ENCODE data around the gene ATP4B. TPM values are rescaled to one million over a fixed set of nuclear protein-coding genes. Genes with fewer than 3 reads are reported as not detected.

ATP4B gene
- total RNA-seq, 1 experiment from 2014 or later = not detected

DNA sequence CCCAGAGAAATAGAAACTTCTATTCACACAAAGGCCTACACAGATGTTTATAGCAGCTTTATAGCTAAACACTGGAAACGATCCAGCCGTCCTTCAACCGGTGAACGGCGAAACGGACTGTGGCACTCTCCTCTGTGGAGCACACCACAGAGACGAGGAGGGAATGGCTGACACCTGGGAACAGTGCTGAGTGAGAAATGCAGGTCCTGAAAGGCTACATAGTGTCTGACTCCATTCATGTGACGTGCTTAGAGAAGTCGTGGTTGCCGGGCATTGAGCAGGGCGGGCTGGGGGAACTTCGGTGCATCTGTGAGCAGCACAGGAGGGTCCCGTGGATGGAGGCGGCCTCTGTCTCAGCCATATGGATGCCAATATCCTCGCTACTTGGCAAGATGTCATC lies 5.9 kb upstream of the ATP4B start:
- ChIA-PET POLR2A (no interaction called here), CTCF (no interaction called here)
- no peaks in the 10 kb centered on the region for H3K4me1 Mint-ChIP-seq
- peak; percentile 6 for DNase-seq (ENCODE audit: low spot score)
- no peaks in the 10 kb centered on the region for H3K36me3 Mint-ChIP-seq
- H3K4me3 Mint-ChIP-seq = no peak overlapping the region
- ATAC-seq = no peak
- H3K9me3 Mint-ChIP-seq = peaks cover 20% of the 10 kb centered on the region
- H3K27me3 Mint-ChIP-seq (ENCODE audit: low read depth) = no peaks in the 10 kb centered on the region; the same call in 1 of the 2 replicates
- no peak overlapping the region for H3K27ac Mint-ChIP-seq
- TF ChIP-seq, protein P1, sequence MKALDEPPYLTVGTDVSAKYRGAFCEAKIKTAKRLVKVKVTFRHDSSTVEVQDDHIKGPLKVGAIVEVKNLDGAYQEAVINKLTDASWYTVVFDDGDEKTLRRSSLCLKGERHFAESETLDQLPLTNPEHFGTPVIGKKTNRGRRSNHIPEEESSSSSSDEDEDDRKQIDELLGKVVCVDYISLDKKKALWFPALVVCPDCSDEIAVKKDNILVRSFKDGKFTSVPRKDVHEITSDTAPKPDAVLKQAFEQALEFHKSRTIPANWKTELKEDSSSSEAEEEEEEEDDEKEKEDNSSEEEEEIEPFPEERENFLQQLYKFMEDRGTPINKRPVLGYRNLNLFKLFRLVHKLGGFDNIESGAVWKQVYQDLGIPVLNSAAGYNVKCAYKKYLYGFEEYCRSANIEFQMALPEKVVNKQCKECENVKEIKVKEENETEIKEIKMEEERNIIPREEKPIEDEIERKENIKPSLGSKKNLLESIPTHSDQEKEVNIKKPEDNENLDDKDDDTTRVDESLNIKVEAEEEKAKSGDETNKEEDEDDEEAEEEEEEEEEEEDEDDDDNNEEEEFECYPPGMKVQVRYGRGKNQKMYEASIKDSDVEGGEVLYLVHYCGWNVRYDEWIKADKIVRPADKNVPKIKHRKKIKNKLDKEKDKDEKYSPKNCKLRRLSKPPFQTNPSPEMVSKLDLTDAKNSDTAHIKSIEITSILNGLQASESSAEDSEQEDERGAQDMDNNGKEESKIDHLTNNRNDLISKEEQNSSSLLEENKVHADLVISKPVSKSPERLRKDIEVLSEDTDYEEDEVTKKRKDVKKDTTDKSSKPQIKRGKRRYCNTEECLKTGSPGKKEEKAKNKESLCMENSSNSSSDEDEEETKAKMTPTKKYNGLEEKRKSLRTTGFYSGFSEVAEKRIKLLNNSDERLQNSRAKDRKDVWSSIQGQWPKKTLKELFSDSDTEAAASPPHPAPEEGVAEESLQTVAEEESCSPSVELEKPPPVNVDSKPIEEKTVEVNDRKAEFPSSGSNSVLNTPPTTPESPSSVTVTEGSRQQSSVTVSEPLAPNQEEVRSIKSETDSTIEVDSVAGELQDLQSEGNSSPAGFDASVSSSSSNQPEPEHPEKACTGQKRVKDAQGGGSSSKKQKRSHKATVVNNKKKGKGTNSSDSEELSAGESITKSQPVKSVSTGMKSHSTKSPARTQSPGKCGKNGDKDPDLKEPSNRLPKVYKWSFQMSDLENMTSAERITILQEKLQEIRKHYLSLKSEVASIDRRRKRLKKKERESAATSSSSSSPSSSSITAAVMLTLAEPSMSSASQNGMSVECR (CRISPR knock-in tag; IDR thresholded peaks at IDR 0.05; ENCODE audit: borderline replicate concordance) = no peak
- TF ChIP-seq, protein P2, sequence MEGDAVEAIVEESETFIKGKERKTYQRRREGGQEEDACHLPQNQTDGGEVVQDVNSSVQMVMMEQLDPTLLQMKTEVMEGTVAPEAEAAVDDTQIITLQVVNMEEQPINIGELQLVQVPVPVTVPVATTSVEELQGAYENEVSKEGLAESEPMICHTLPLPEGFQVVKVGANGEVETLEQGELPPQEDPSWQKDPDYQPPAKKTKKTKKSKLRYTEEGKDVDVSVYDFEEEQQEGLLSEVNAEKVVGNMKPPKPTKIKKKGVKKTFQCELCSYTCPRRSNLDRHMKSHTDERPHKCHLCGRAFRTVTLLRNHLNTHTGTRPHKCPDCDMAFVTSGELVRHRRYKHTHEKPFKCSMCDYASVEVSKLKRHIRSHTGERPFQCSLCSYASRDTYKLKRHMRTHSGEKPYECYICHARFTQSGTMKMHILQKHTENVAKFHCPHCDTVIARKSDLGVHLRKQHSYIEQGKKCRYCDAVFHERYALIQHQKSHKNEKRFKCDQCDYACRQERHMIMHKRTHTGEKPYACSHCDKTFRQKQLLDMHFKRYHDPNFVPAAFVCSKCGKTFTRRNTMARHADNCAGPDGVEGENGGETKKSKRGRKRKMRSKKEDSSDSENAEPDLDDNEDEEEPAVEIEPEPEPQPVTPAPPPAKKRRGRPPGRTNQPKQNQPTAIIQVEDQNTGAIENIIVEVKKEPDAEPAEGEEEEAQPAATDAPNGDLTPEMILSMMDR (IDR thresholded peaks at IDR 0.05) = no peak
- TF ChIP-seq, protein P3, sequence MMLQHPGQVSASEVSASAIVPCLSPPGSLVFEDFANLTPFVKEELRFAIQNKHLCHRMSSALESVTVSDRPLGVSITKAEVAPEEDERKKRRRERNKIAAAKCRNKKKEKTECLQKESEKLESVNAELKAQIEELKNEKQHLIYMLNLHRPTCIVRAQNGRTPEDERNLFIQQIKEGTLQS (CRISPR knock-in tag; conservative IDR thresholded peaks at IDR 0.05) = no peak
- TF ChIP-seq, protein P4, sequence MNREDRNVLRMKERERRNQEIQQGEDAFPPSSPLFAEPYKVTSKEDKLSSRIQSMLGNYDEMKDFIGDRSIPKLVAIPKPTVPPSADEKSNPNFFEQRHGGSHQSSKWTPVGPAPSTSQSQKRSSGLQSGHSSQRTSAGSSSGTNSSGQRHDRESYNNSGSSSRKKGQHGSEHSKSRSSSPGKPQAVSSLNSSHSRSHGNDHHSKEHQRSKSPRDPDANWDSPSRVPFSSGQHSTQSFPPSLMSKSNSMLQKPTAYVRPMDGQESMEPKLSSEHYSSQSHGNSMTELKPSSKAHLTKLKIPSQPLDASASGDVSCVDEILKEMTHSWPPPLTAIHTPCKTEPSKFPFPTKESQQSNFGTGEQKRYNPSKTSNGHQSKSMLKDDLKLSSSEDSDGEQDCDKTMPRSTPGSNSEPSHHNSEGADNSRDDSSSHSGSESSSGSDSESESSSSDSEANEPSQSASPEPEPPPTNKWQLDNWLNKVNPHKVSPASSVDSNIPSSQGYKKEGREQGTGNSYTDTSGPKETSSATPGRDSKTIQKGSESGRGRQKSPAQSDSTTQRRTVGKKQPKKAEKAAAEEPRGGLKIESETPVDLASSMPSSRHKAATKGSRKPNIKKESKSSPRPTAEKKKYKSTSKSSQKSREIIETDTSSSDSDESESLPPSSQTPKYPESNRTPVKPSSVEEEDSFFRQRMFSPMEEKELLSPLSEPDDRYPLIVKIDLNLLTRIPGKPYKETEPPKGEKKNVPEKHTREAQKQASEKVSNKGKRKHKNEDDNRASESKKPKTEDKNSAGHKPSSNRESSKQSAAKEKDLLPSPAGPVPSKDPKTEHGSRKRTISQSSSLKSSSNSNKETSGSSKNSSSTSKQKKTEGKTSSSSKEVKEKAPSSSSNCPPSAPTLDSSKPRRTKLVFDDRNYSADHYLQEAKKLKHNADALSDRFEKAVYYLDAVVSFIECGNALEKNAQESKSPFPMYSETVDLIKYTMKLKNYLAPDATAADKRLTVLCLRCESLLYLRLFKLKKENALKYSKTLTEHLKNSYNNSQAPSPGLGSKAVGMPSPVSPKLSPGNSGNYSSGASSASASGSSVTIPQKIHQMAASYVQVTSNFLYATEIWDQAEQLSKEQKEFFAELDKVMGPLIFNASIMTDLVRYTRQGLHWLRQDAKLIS (CRISPR knock-in tag; IDR thresholded peaks at IDR 0.05; ENCODE audit: borderline replicate concordance) = no peak
- TF ChIP-seq, protein P5, sequence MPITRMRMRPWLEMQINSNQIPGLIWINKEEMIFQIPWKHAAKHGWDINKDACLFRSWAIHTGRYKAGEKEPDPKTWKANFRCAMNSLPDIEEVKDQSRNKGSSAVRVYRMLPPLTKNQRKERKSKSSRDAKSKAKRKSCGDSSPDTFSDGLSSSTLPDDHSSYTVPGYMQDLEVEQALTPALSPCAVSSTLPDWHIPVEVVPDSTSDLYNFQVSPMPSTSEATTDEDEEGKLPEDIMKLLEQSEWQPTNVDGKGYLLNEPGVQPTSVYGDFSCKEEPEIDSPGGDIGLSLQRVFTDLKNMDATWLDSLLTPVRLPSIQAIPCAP (CRISPR knock-in tag; IDR thresholded peaks at IDR 0.05) = no peak
- TF ChIP-seq TEAD4 (CRISPR knock-in tag; IDR thresholded peaks at IDR 0.05) (no peak), FOXP1 (CRISPR knock-in tag; IDR thresholded peaks at IDR 0.05; ENCODE audit: borderline replicate concordance) (no peak), SMAD3 (CRISPR knock-in tag; IDR thresholded peaks at IDR 0.05; ENCODE audit: borderline replicate concordance) (no peak), CREB1 (CRISPR knock-in tag; IDR thresholded peaks at IDR 0.05) (no peak), CREM (CRISPR knock-in tag; IDR thresholded peaks at IDR 0.05) (no peak), PRRX2 (CRISPR knock-in tag; IDR thresholded peaks at IDR 0.05) (no peak)
- TF ChIP-seq, protein P6, sequence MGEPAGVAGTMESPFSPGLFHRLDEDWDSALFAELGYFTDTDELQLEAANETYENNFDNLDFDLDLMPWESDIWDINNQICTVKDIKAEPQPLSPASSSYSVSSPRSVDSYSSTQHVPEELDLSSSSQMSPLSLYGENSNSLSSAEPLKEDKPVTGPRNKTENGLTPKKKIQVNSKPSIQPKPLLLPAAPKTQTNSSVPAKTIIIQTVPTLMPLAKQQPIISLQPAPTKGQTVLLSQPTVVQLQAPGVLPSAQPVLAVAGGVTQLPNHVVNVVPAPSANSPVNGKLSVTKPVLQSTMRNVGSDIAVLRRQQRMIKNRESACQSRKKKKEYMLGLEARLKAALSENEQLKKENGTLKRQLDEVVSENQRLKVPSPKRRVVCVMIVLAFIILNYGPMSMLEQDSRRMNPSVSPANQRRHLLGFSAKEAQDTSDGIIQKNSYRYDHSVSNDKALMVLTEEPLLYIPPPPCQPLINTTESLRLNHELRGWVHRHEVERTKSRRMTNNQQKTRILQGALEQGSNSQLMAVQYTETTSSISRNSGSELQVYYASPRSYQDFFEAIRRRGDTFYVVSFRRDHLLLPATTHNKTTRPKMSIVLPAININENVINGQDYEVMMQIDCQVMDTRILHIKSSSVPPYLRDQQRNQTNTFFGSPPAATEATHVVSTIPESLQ (CRISPR knock-in tag; IDR thresholded peaks at IDR 0.05) = no peak
- TF ChIP-seq, protein P7, sequence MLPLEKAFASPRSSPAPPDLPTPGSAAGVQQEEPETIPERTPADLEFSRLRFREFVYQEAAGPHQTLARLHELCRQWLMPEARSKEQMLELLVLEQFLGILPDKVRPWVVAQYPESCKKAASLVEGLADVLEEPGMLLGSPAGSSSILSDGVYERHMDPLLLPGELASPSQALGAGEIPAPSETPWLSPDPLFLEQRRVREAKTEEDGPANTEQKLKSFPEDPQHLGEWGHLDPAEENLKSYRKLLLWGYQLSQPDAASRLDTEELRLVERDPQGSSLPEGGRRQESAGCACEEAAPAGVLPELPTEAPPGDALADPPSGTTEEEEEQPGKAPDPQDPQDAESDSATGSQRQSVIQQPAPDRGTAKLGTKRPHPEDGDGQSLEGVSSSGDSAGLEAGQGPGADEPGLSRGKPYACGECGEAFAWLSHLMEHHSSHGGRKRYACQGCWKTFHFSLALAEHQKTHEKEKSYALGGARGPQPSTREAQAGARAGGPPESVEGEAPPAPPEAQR (CRISPR knock-in tag; IDR thresholded peaks at IDR 0.05) = no peak
- TF ChIP-seq, protein P8, sequence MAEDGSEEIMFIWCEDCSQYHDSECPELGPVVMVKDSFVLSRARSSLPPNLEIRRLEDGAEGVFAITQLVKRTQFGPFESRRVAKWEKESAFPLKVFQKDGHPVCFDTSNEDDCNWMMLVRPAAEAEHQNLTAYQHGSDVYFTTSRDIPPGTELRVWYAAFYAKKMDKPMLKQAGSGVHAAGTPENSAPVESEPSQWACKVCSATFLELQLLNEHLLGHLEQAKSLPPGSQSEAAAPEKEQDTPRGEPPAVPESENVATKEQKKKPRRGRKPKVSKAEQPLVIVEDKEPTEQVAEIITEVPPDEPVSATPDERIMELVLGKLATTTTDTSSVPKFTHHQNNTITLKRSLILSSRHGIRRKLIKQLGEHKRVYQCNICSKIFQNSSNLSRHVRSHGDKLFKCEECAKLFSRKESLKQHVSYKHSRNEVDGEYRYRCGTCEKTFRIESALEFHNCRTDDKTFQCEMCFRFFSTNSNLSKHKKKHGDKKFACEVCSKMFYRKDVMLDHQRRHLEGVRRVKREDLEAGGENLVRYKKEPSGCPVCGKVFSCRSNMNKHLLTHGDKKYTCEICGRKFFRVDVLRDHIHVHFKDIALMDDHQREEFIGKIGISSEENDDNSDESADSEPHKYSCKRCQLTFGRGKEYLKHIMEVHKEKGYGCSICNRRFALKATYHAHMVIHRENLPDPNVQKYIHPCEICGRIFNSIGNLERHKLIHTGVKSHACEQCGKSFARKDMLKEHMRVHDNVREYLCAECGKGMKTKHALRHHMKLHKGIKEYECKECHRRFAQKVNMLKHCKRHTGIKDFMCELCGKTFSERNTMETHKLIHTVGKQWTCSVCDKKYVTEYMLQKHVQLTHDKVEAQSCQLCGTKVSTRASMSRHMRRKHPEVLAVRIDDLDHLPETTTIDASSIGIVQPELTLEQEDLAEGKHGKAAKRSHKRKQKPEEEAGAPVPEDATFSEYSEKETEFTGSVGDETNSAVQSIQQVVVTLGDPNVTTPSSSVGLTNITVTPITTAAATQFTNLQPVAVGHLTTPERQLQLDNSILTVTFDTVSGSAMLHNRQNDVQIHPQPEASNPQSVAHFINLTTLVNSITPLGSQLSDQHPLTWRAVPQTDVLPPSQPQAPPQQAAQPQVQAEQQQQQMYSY (CRISPR knock-in tag; IDR thresholded peaks at IDR 0.05) = no peak

Data from WTC11 (cell line).